ENCODE data around the gene TRIM47. TPM values are rescaled to one million over a fixed set of nuclear protein-coding genes. Genes with fewer than 3 reads are reported as not detected.
"Not testable (repeated sequence)": the region's sequence is repeated elsewhere in the genome, so short reads cannot be mapped to it uniquely, and the experiment has no call there.

TRIM47 gene
- total RNA-seq, 1 donor from 2014 or later: 3.1 TPM

GRCh38 chr17:75864448-75864871, 13.9 kb downstream of the TRIM47 start:
- Mint-ChIP-seq H3K4me1 (peaks cover 27% of the 10 kb centered on the region), H3K36me3 (ENCODE audit: low read depth) (no peaks in the 10 kb centered on the region), H3K27me3 (no peaks in the 10 kb centered on the region), H3K4me3 (peak overlapping the region; percentile 28), H3K9me3 (no peaks in the 10 kb centered on the region), H3K27ac (peak overlapping the region; percentile 86)
- intact Hi-C loops (cut with micrococcal nuclease): loop anchor here (1.0 kb wide), 2 partner anchors 9 to 13 kb away; partner anchors contain the start of gene WBP2
- TF ChIP-seq CTCF (IDR thresholded peaks at IDR 0.05): no peak
- POLR2A ChIA-PET: interaction anchor here (0.6 to 3.4 kb wide), 9 partner anchors 9 to 85 kb away, joined by 3 to 27 read pairs (median 4); partner anchors contain the start of genes UNC13D and WBP2
- ATAC-seq (ENCODE audit: low read depth): peak; percentile 90
- CTCF ChIA-PET: interaction anchor here (0.8 to 2.1 kb wide), 4 partner anchors 8 to 17 kb away, joined by 3 to 9 read pairs (median 4); partner anchors contain the start of gene WBP2
- DNase-seq: peak; percentile 52

GRCh38 chr17:75861927-75862317, 16.5 kb downstream of the TRIM47 start:
- no peak for DNase-seq
- Mint-ChIP-seq H3K36me3 (ENCODE audit: low read depth) (no peaks in the 10 kb centered on the region), H3K4me3 (no peak overlapping the region), H3K9me3 (no peaks in the 10 kb centered on the region), H3K27me3 (no peaks in the 10 kb centered on the region), H3K4me1 (peaks cover 46% of the 10 kb centered on the region), H3K27ac (no peak overlapping the region)
- ChIA-PET POLR2A (interaction anchor here (0.8 to 1.5 kb wide), 2 partner anchors 32 to 96 kb away, joined by 3 to 4 read pairs; partner anchors contain the start of gene GALK1), CTCF (interaction anchor here (0.7 to 1.2 kb wide), 2 partner anchors 16 to 35 kb away, joined by 3 to 4 read pairs; partner anchors contain the start of gene TRIM65)
- ATAC-seq (ENCODE audit: low read depth): no peak
- no peak for TF ChIP-seq CTCF (IDR thresholded peaks at IDR 0.05)
- intact Hi-C loops (cut with micrococcal nuclease): no loop called here

GRCh38 chr17:75859358-75859757, 19.0 kb downstream of the TRIM47 start:
- not testable (repeated sequence) for H3K9me3 Mint-ChIP-seq; H3K4me3 Mint-ChIP-seq; H3K27me3 Mint-ChIP-seq; H3K36me3 Mint-ChIP-seq (ENCODE audit: low read depth); DNase-seq; ATAC-seq (ENCODE audit: low read depth)
- intact Hi-C loops (cut with micrococcal nuclease): loop anchor here (5.0 kb wide), 3 partner anchors 413 to 677 kb away; partner anchors contain the start of genes PRPSAP1 and SUMO2
- POLR2A ChIA-PET: interaction anchor here (0.6 to 6.5 kb wide), 9 partner anchors 15 to 696 kb away, joined by 5 to 129 read pairs (median 10); partner anchors contain the start of genes MRPL38, TRIM47, TRIM65 and UNC13D
- Mint-ChIP-seq H3K27ac (peak overlapping the region; percentile 42), H3K4me1 (peaks cover 43% of the 10 kb centered on the region)
- CTCF ChIA-PET: interaction anchor here (0.7 to 1.7 kb wide), 3 partner anchors 20 to 94 kb away, joined by 3 to 12 read pairs (median 5); partner anchors contain the start of genes GALK1 and TRIM65

GRCh38 chr17:75856062-75856756, 22.2 kb downstream of the TRIM47 start:
- no peak for TF ChIP-seq CTCF (IDR thresholded peaks at IDR 0.05)
- ChIA-PET CTCF (interaction anchor here (0.8 to 4.4 kb wide), 7 partner anchors 8 to 92 kb away, joined by 3 to 34 read pairs (median 3); partner anchors contain the start of genes GALK1, TRIM47 and TRIM65), POLR2A (interaction anchor here (0.5 to 6.5 kb wide), 23 partner anchors 8 to 843 kb away, joined by 3 to 129 read pairs (median 7); partner anchors contain the start of genes ACOX1, GALK1, MRPL38 and MRPL58)
- H3K27ac Mint-ChIP-seq: peak overlapping the region; percentile 79
- no peaks in the 10 kb centered on the region for H3K9me3 Mint-ChIP-seq
- H3K36me3 Mint-ChIP-seq (ENCODE audit: low read depth): peaks cover 7% of the 10 kb centered on the region
- H3K27me3 Mint-ChIP-seq: no peaks in the 10 kb centered on the region
- peaks cover 49% of the 10 kb centered on the region for H3K4me1 Mint-ChIP-seq
- no peak for ATAC-seq (ENCODE audit: low read depth)
- no peak overlapping the region for H3K4me3 Mint-ChIP-seq
- DNase-seq: no peak
- intact Hi-C loops (cut with micrococcal nuclease): loop anchor here (5.0 kb wide), 3 partner anchors 416 to 674 kb away; partner anchors contain the start of genes PRPSAP1 and SUMO2

- no peak for TF ChIP-seq CTCF (IDR thresholded peaks at IDR 0.05)
- Mint-ChIP-seq H3K4me3 (no peak within 1 kb of the TSS), H3K36me3 (ENCODE audit: low read depth) (peaks cover 14% of the 10 kb centered on the region), H3K4me1 (peaks cover 48% of the 10 kb centered on the region), H3K9me3 (no peaks in the 10 kb centered on the region), H3K27me3 (no peaks in the 10 kb centered on the region), H3K27ac (peak within 1 kb of the TSS; percentile 79)
- CTCF ChIA-PET: interaction anchor here (0.8 to 4.4 kb wide), 13 partner anchors 9 to 223 kb away, joined by 3 to 34 read pairs (median 4); partner anchors contain the start of genes GALK1, MRPL38, SMIM5 and TRIM47
- peak; percentile 84 for DNase-seq
- POLR2A ChIA-PET: interaction anchor here (0.5 to 6.5 kb wide), 47 partner anchors 9 to 842 kb away, joined by 3 to 129 read pairs (median 5); partner anchors contain the start of genes ACOX1, GALK1, MRPL38 and MRPL58
- intact Hi-C loops (cut with micrococcal nuclease): loop anchor here (1.0 to 5.0 kb wide), 12 partner anchors 9 to 673 kb away; partner anchors contain the start of genes ACOX1, FBF1, MRPL38 and PRPSAP1
- ATAC-seq (ENCODE audit: low read depth): peak; percentile 87
Observed at GRCh38 chr17:75855310-75856061, 22.9 kb downstream of the TRIM47 start, which contains the start of gene WBP2. Gene WBP2 (minus strand): TSS chr17:75855335. CDS start chr17:75855297, 38 bp downstream.
